Superior temporal gyrus (tissue), 1 donor: ENCODE data around the gene CIP2A.

Experiments used
- DNase-seq: peaks from one replicate; pipeline ENCODE4 v3.0.0-alpha.2; 2016; ENCODE audit errors: extremely low spot score

The CIP2A gene

GRCh38 chr3:108511055-108511454 lies 78.2 kb downstream of the CIP2A start:
- no peak for DNase-seq

- DNase-seq = no peak
Observed at GRCh38 chr3:108510496-108510895, 78.7 kb downstream of the CIP2A start, which contains the start of gene MYH15. Gene MYH15, minus strand, starts transcription at chr3:108510596. Its CDS starts 66 bp downstream, at chr3:108510530.

GRCh38 chr3:108509871-108510270 lies 79.4 kb downstream of the CIP2A start:
- no peak for DNase-seq

GRCh38 chr3:108509263-108509662 lies 80.0 kb downstream of the CIP2A start:
- no peak for DNase-seq

GRCh38 chr3:108507902-108508301 lies 81.3 kb downstream of the CIP2A start:
- no peak for DNase-seq

GRCh38 chr3:108505811-108506210 lies 83.4 kb downstream of the CIP2A start:
- no peak for DNase-seq

GRCh38 chr3:108503722-108504121 lies 85.5 kb downstream of the CIP2A start:
- no peak for DNase-seq

- no peak for DNase-seq
Observed at GRCh38 chr3:108501535-108501934, 87.7 kb downstream of the CIP2A start.

GRCh38 chr3:108500728-108501127 lies 88.5 kb downstream of the CIP2A start:
- no peak for DNase-seq
